Activated B cell treated with CpG ODN at 0.5 μM for 24 hours (primary cell): ENCODE results near the gene PAX2. TPM values are rescaled to one million over a fixed set of nuclear protein-coding genes. Genes with fewer than 3 reads are reported as not detected.

Experiments
- ATAC-seq: fragments of 200-7000 bp; cut with Tn5 transposase; one replicate; pipeline ENCODE4 v1.10.0; 2021; ENCODE audit warnings: low read depth, mild to moderate bottlenecking, moderate library complexity
- CTCF ChIA-PET: fragments of 350-600 bp; sonication (Branson Sonifier 250); formaldehyde crosslinking; loops from one replicate; lab custom pipeline; 2021; ENCODE audit warnings: antibody characterized with exemption; lab: Charles Lee
- POLR2A ChIA-PET: fragments of 350-600 bp; sonication (Branson Sonifier 250); formaldehyde crosslinking; loops from one replicate; lab custom pipeline; 2021; ENCODE audit warnings: antibody characterized with exemption; lab: Charles Lee
- DNase-seq: peaks from one replicate; pipeline ENCODE4 v3.0.0; 2022
- H3K27ac Mint-ChIP-seq: one replicate; pipeline ENCODE4 v1.8.0; 2020; ENCODE audit warnings: mixed read lengths
- H3K27me3 Mint-ChIP-seq: one replicate; pipeline ENCODE4 v1.8.0; 2021; ENCODE audit warnings: mixed read lengths
- H3K36me3 Mint-ChIP-seq: one replicate; pipeline ENCODE4 v1.8.0; 2021; ENCODE audit warnings: low read depth, mixed read lengths
- H3K4me1 Mint-ChIP-seq: one replicate; pipeline ENCODE4 v1.8.0; 2021; ENCODE audit warnings: mixed read lengths
- H3K4me3 Mint-ChIP-seq: one replicate; pipeline ENCODE4 v1.8.0; 2020; ENCODE audit warnings: mild to moderate bottlenecking, mixed read lengths
- H3K9me3 Mint-ChIP-seq: one replicate; pipeline ENCODE4 v1.8.0; 2020; ENCODE audit warnings: mixed read lengths
- CTCF ChIP-seq: fragments of 200-600 bp; IDR thresholded peaks from one replicate; pipeline ENCODE4 v1.8.0; 2022; ENCODE audit warnings: antibody characterized with exemption, mild to moderate bottlenecking
- intact Hi-C: fragments of 100-400 bp; cut with micrococcal nuclease; formaldehyde crosslinking; loops from one replicate; pipeline ENCODE4 v1.15.1; 2024
- total RNA-seq: library from RNA; stranded (reverse); gene quantifications from 2 replicates; pipeline ENCODE4 v1.2.3, GENCODE V29; 2022

The PAX2 gene
- total RNA-seq, 1 donor from 2014 or later: not detected

GRCh38 chr10:100781145-100781665 lies 35.8 kb downstream of the PAX2 start:
- intact Hi-C loops: no loop called here
- H3K36me3 Mint-ChIP-seq: no peaks in the 10 kb centered on the region
- ChIA-PET CTCF (no interaction called here), POLR2A (no interaction called here)
- peaks cover 27% of the 10 kb centered on the region for H3K27me3 Mint-ChIP-seq
- no peaks in the 10 kb centered on the region for H3K9me3 Mint-ChIP-seq
- no peak for TF ChIP-seq CTCF
- no peaks in the 10 kb centered on the region for H3K4me1 Mint-ChIP-seq
- ATAC-seq: no peak
- H3K27ac Mint-ChIP-seq: no peak overlapping the region
- no peak for DNase-seq
- H3K4me3 Mint-ChIP-seq: no peak overlapping the region

- H3K36me3 Mint-ChIP-seq: no peaks in the 10 kb centered on the region
- peaks cover 32% of the 10 kb centered on the region for H3K27me3 Mint-ChIP-seq
- H3K4me1 Mint-ChIP-seq: no peaks in the 10 kb centered on the region
- no peak overlapping the region for H3K27ac Mint-ChIP-seq
- TF ChIP-seq CTCF: no peak
- CTCF ChIA-PET: no interaction called here
- no peaks in the 10 kb centered on the region for H3K9me3 Mint-ChIP-seq
- ATAC-seq (no peak), DNase-seq (no peak)
- POLR2A ChIA-PET: no interaction called here
- H3K4me3 Mint-ChIP-seq: no peak overlapping the region
- intact Hi-C loops: no loop called here
Measured at GRCh38 chr10:100782461-100783244, 37.3 kb downstream of the PAX2 start.

DNA sequence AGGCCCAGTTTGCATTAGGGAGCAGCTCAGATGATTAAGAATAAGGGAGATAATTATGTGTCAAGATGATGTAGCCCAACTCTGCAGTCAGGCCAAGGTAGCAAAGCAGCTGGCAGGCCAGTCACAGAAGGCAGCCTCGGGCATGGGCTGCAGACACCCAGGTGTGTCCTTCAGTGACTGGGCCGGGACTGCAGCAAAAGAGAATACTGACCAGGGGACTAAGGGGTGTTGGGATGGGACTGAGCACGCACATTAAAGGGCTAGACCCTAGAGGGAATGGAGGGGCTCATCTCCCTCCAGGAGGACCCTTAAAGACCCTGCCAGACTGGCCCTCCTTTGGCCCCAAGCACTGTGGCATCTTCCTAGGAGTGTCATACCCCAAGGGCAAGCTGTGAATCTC lies 38.7 kb downstream of the PAX2 start:
- ChIA-PET POLR2A (no interaction called here), CTCF (no interaction called here)
- ATAC-seq (no peak), DNase-seq (no peak)
- Mint-ChIP-seq H3K4me1 (no peaks in the 10 kb centered on the region), H3K27me3 (peaks cover 31% of the 10 kb centered on the region), H3K27ac (no peak overlapping the region), H3K36me3 (no peaks in the 10 kb centered on the region), H3K4me3 (no peak overlapping the region), H3K9me3 (no peaks in the 10 kb centered on the region)
- TF ChIP-seq CTCF: no peak
- intact Hi-C loops: no loop called here

GRCh38 chr10:100786591-100786990 lies 41.2 kb downstream of the PAX2 start:
- H3K9me3 Mint-ChIP-seq: no peaks in the 10 kb centered on the region
- no peak overlapping the region for H3K4me3 Mint-ChIP-seq
- ChIA-PET POLR2A (no interaction called here), CTCF (no interaction called here)
- no peak overlapping the region for H3K27ac Mint-ChIP-seq
- TF ChIP-seq CTCF: no peak
- no peak for DNase-seq
- intact Hi-C loops: no loop called here
- no peaks in the 10 kb centered on the region for H3K36me3 Mint-ChIP-seq
- H3K27me3 Mint-ChIP-seq: peaks cover 30% of the 10 kb centered on the region
- H3K4me1 Mint-ChIP-seq: no peaks in the 10 kb centered on the region
- ATAC-seq: no peak

DNA sequence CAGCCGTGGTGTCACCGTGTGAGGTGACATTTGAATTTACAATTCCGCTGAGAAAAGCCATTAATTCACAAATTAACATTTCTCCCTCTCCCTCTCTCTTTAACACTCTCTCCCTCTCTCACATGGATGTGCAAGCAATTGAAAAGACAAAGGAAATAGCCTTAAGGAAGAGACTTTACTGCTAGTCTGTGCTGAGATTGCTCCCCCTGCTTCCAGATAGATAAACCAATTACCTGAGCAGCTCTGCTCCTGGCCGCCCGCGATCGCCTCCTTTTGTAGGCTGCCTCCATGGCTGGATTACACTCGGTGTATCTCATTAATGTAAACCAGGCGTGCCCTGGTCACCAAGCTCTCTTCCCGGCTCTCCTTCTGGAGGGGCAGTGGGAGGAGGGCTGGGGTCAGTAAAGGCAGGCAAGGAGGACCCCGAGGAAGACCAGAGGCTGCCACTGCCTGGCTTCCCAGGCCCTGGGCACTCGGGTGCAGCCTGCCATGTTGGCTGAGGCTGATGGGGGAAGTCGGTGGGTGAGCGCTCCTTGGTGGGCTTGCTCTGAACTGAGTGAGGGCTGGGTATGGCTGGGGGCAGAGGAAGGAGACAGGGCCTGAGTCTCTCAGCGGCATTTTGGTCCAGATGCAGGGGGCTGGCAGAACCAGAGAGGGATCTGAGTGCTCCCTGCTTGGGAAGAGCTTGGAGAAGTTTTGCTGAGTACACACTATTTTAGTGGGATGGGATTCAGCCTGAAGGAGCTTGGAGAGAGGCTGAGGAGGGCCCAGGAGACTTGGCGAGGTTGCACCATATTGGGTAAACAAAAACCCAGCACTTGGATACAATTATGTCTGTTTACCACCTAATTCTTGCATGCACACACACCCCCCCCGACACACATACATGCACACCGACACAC lies 42.9 kb downstream of the PAX2 start:
- Mint-ChIP-seq H3K4me1 (no peaks in the 10 kb centered on the region), H3K27me3 (peaks cover 33% of the 10 kb centered on the region), H3K9me3 (no peaks in the 10 kb centered on the region), H3K36me3 (no peaks in the 10 kb centered on the region), H3K27ac (no peak overlapping the region), H3K4me3 (no peak overlapping the region)
- DNase-seq: no peak
- intact Hi-C loops: no loop called here
- TF ChIP-seq CTCF: no peak
- POLR2A ChIA-PET: no interaction called here
- CTCF ChIA-PET: no interaction called here
- no peak for ATAC-seq
